K562 (cell line): ENCODE data around the gene YAF2. TPM values are rescaled to one million over a fixed set of nuclear protein-coding genes. Genes with fewer than 3 reads are reported as not detected.
A peak's percentile ranks its signal among the peaks of the same experiment; 100 is the strongest.

Experiments
- ATF1 ChIP-seq, 2 experiments: fragments of 450-650 bp in 1 of 2; IDR thresholded peaks; 2 replicates each; pipeline ENCODE4 v1.6.1; 2016; ENCODE audit warnings: missing compliant biosample characterization in 1 of 2, missing genetic modification characterization in 1 of 2
- ATF6 ChIP-seq: sonication (generic); formaldehyde crosslinking; IDR thresholded peaks from 2 replicates; pipeline ENCODE4 v1.4.0; 2020; ENCODE audit warnings: mild to moderate bottlenecking, missing genetic modification reagents
- C11orf30 ChIP-seq: fragments of 450-650 bp; IDR thresholded peaks from 2 replicates; pipeline ENCODE4 v1.6.1; 2016; ENCODE audit warnings: low read depth, mild to moderate bottlenecking
- MAFG ChIP-seq: fragments of 450-650 bp; conservative IDR thresholded peaks from 2 replicates; pipeline ENCODE4 v1.6.1; 2016; ENCODE audit warnings: missing genetic modification characterization, missing compliant biosample characterization
- NR2C1 ChIP-seq, 2 experiments: fragments of 450-650 bp; IDR thresholded peaks; 2 replicates each; pipeline ENCODE4 v1.6.1; 2017; ENCODE audit warnings: mild to moderate bottlenecking in 2 of 2, antibody characterized with exemption in 1 of 2, inconsistent platforms in 1 of 2, missing compliant biosample characterization in 1 of 2, missing genetic modification characterization in 1 of 2
- SRSF3 ChIP-seq: fragments of 200-400 bp; formaldehyde crosslinking; IDR thresholded peaks from 2 replicates; pipeline ENCODE4 v1.6.1; 2016; ENCODE audit warnings: mild to moderate bottlenecking, low read length, moderate library complexity; ENCODE audit not compliant: insufficient read depth
- ZFP1 ChIP-seq: fragments of 450-650 bp; formaldehyde crosslinking; IDR thresholded peaks from 2 replicates; pipeline ENCODE4 v1.4.0; 2020; ENCODE audit warnings: mild to moderate bottlenecking, mixed read lengths
- ZNF133 ChIP-seq: fragments of 250-450 bp; sonication (Bioruptor Pico); IDR thresholded peaks from 2 replicates; pipeline ENCODE4 v1.4.0; 2020; ENCODE audit warnings: mild to moderate bottlenecking
- ZNF518B ChIP-seq: fragments of 250-450 bp; sonication (Bioruptor Pico); IDR thresholded peaks from 2 replicates; pipeline ENCODE4 v1.5.0; 2021; ENCODE audit warnings: mild to moderate bottlenecking, moderate library complexity
- ZNF551 ChIP-seq: fragments of 250-450 bp; sonication (Bioruptor Pico); IDR thresholded peaks from 2 replicates; pipeline ENCODE4 v1.5.0; 2021; ENCODE audit warnings: mild to moderate bottlenecking, moderate library complexity
- ZNF707 ChIP-seq: fragments of 250-450 bp; sonication (Bioruptor Pico); conservative IDR thresholded peaks from 2 replicates; pipeline ENCODE4 v1.8.0; 2022; ENCODE audit warnings: inconsistent platforms, mild to moderate bottlenecking, moderate library complexity
- polyA plus RNA-seq, 8 experiments: library from polyadenylated mRNA; depleted of rRNA in 4 of 8; stranded (reverse) in 5 of 8; unstranded in 3 of 8; fragments of >200 nt; fragmentation: Nextera tagmentation in 2 of 8; fragmentation: Illumina TruSeq in 1 of 8; extraction: Ambion mirVana in 2 of 8; extraction: Trizol in 1 of 8; gene quantifications; 2 replicates each; pipeline versions ENCODE4 v1.2.1 to v1.2.3, GENCODE V29; 2011 to 2014; ENCODE audit warnings: inconsistent platforms in 1 of 8, missing spikeins in 1 of 8
- total RNA-seq, 7 experiments: library from RNA; depleted of rRNA in 6 of 7; stranded (reverse); fragments of >200 nt in 6 of 7; fragmentation: Illumina TruSeq in 2 of 7; extraction: Trizol in 2 of 7; gene quantifications; 2 replicates each; pipeline versions ENCODE4 v1.2.1 to v1.2.3, GENCODE V29; 2011 to 2021; ENCODE audit warnings: low replicate concordance in 1 of 7
- TF ChIP-seq, protein P1 (sequence below): sonication (generic); formaldehyde crosslinking; IDR thresholded peaks from 2 replicates; pipeline ENCODE4 v1.8.0; 2022; ENCODE audit warnings: mild to moderate bottlenecking, missing genetic modification reagents
- TF ChIP-seq, protein P2 (sequence below), 2 experiments: IDR thresholded peaks; 2 replicates each; pipeline ENCODE4 v1.6.1; 2011; ENCODE audit warnings: borderline replicate concordance in 1 of 2, control low read depth in 1 of 2, low read depth in 1 of 2, low read length in 1 of 2, mild to moderate bottlenecking in 1 of 2, mixed read lengths in 1 of 2, moderate library complexity in 1 of 2; ENCODE audit not compliant: insufficient read depth in 1 of 2, insufficient read length in 1 of 2, poor library complexity in 1 of 2, severe bottlenecking in 1 of 2; ENCODE audit errors: extremely low read depth in 1 of 2
- TF ChIP-seq, protein P3 (sequence below), 2 experiments: IDR thresholded peaks in 1 of 2; conservative IDR thresholded peaks in 1 of 2; 2 replicates each; pipeline ENCODE4 v1.6.1; 2016; ENCODE audit warnings: low read depth in 2 of 2, mild to moderate bottlenecking in 1 of 2, missing compliant biosample characterization in 1 of 2, missing genetic modification characterization in 1 of 2, moderate library complexity in 1 of 2
- TF ChIP-seq, protein P4 (sequence below): fragments of 250-450 bp; sonication (Bioruptor Pico); IDR thresholded peaks from 2 replicates; pipeline ENCODE4 v1.4.0; 2020; ENCODE audit warnings: mild to moderate bottlenecking

YAF2 gene
- total and polyA plus RNA-seq, 9 of the 15 experiments (the other 6 are each of a cell fraction or from before 2014, with no cell fraction given): 10.6 to 26.4 (median 21.3) TPM

- TF ChIP-seq, protein P1, sequence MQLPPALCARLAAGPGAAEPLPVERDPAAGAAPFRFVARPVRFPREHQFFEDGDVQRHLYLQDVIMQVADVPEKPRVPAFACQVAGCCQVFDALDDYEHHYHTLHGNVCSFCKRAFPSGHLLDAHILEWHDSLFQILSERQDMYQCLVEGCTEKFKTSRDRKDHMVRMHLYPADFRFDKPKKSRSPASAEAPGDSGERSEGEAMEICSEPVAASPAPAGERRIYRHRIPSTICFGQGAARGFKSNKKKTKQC (CRISPR knock-in tag): no peak
- TF ChIP-seq SRSF3 (no peak), C11orf30 (no peak), ATF6 (CRISPR knock-in tag) (0 out of 2 replicates have a peak, but pooled peaks have one; percentile 12), MAFG (tag) (no peak), ZNF551 (no peak), NR2C1 (IDR thresholded peaks at IDR 0.05) (no peak), NR2C1 (tag; IDR thresholded peaks at IDR 0.05) (peak; percentile 43; the same call in 1 of the 2 replicates), ZNF133 (CRISPR knock-in tag) (no peak), ZFP1 (CRISPR knock-in tag) (no peak), ATF1 (CRISPR knock-in tag; IDR thresholded peaks at IDR 0.05) (no peak), ATF1 (tag; IDR thresholded peaks at IDR 0.05) (no peak), ZNF518B (CRISPR knock-in tag) (no peak), ZNF707 (CRISPR knock-in tag) (no peak)
- TF ChIP-seq, protein P2, sequence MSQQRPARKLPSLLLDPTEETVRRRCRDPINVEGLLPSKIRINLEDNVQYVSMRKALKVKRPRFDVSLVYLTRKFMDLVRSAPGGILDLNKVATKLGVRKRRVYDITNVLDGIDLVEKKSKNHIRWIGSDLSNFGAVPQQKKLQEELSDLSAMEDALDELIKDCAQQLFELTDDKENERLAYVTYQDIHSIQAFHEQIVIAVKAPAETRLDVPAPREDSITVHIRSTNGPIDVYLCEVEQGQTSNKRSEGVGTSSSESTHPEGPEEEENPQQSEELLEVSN (IDR thresholded peaks at IDR 0.05; ENCODE audit: borderline replicate concordance in 1 of 2, extremely low read depth in 1 of 2, insufficient read depth in 1 of 2, insufficient read length in 1 of 2, low read depth in 1 of 2, low read length in 1 of 2, poor library complexity in 1 of 2, severe bottlenecking in 1 of 2): peak in 1 of 2 experiments; percentile 32
- TF ChIP-seq, protein P3, sequence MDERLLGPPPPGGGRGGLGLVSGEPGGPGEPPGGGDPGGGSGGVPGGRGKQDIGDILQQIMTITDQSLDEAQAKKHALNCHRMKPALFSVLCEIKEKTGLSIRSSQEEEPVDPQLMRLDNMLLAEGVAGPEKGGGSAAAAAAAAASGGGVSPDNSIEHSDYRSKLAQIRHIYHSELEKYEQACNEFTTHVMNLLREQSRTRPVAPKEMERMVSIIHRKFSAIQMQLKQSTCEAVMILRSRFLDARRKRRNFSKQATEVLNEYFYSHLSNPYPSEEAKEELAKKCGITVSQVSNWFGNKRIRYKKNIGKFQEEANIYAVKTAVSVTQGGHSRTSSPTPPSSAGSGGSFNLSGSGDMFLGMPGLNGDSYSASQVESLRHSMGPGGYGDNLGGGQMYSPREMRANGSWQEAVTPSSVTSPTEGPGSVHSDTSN (CRISPR knock-in tag; IDR thresholded peaks at IDR 0.05; ENCODE audit: low read depth): no peak
- TF ChIP-seq, protein P3 (tag; conservative IDR thresholded peaks at IDR 0.05; ENCODE audit: low read depth): no peak
- TF ChIP-seq, protein P4, sequence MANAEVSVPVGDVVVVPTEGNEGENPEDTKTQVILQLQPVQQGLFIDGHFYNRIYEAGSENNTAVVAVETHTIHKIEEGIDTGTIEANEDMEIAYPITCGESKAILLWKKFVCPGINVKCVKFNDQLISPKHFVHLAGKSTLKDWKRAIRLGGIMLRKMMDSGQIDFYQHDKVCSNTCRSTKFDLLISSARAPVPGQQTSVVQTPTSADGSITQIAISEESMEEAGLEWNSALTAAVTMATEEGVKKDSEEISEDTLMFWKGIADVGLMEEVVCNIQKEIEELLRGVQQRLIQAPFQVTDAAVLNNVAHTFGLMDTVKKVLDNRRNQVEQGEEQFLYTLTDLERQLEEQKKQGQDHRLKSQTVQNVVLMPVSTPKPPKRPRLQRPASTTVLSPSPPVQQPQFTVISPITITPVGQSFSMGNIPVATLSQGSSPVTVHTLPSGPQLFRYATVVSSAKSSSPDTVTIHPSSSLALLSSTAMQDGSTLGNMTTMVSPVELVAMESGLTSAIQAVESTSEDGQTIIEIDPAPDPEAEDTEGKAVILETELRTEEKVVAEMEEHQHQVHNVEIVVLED: no peak
Measured at GRCh38 chr12:42145197-42145549, 92.9 kb downstream of the YAF2 start (continued).
